HL-60 (cell line): ENCODE measurements around the gene LEF1.

ENCODE experiments used
- DNase-seq, 2 experiments: peaks; one replicate each; pipeline ENCODE4 v3.0.0-alpha.2; 2010 to 2020; ENCODE audit warnings: low read depth in 1 of 2, low spot score in 1 of 2
- H3K27ac ChIP-seq: fragments of 250-450 bp; sonication (Bioruptor Pico); replicated peaks from 2 replicates; pipeline ENCODE4 v1.5.1; 2020; ENCODE audit warnings: mild to moderate bottlenecking, moderate library complexity
- H3K27me3 ChIP-seq: fragments of 250-450 bp; sonication (Bioruptor Pico); 2 replicates; pipeline ENCODE4 v1.5.1; 2021; ENCODE audit warnings: mild to moderate bottlenecking, moderate library complexity; ENCODE audit not compliant: insufficient read depth, poor library complexity, severe bottlenecking
- H3K4me3 ChIP-seq: replicated peaks from 2 replicates; pipeline ENCODE4 v1.5.1; 2011; ENCODE audit warnings: mild to moderate bottlenecking, control low read depth, low read length; ENCODE audit not compliant: insufficient read depth
- CTCF ChIP-seq: IDR thresholded peaks from one replicate; pipeline ENCODE4 v1.5.1; 2011; ENCODE audit warnings: low read length, control low read depth, inconsistent platforms; ENCODE audit not compliant: insufficient read depth
- GABPA ChIP-seq: IDR thresholded peaks from 2 replicates; pipeline ENCODE4 v1.6.1; 2012; ENCODE audit warnings: low read depth
- POLR2AphosphoS5 ChIP-seq: IDR thresholded peaks from 2 replicates; pipeline ENCODE4 v1.6.1; 2012; ENCODE audit warnings: low read depth
- REST ChIP-seq: IDR thresholded peaks from 2 replicates; pipeline ENCODE4 v1.6.1; 2012; ENCODE audit warnings: low read depth; ENCODE audit not compliant: insufficient replicate concordance
- SPI1 ChIP-seq: IDR thresholded peaks from 2 replicates; pipeline ENCODE4 v1.6.1; 2012; ENCODE audit warnings: low read depth, mild to moderate bottlenecking, borderline replicate concordance

Gene LEF1

DNA sequence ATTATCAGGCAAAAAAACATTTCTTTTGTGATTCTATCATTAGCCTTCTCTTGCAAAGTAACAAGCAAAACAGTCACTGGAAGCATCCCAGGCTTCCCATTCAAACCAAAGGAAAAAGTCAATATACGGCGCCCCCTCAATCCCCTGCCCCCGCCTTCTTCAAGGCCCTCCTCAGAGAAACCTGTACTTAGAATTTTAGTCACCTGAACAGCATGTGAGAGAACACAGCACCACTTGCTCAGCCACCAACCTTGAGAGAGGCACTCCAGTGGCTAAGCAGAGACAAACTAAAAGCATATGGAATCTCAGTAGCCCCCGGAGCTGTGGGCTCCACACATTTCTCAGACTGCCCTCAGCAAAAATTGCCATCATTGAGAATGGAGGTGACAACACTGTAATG lies 25.2 kb downstream of the LEF1 start:
- H3K27me3 ChIP-seq: no peaks in the 10 kb centered on the region
- TF ChIP-seq GABPA (no peak), REST (no peak)
- H3K27ac ChIP-seq: no peak overlapping the region

GRCh38 chr4:108142870-108143269 lies 25.9 kb downstream of the LEF1 start:
- Histone ChIP-seq H3K27ac (no peak overlapping the region), H3K27me3 (no peaks in the 10 kb centered on the region)

More for the DNA sequence above, 25.2 kb downstream of the LEF1 start:
- no peak overlapping the region for H3K4me3 ChIP-seq
- DNase-seq: no peak

DNA sequence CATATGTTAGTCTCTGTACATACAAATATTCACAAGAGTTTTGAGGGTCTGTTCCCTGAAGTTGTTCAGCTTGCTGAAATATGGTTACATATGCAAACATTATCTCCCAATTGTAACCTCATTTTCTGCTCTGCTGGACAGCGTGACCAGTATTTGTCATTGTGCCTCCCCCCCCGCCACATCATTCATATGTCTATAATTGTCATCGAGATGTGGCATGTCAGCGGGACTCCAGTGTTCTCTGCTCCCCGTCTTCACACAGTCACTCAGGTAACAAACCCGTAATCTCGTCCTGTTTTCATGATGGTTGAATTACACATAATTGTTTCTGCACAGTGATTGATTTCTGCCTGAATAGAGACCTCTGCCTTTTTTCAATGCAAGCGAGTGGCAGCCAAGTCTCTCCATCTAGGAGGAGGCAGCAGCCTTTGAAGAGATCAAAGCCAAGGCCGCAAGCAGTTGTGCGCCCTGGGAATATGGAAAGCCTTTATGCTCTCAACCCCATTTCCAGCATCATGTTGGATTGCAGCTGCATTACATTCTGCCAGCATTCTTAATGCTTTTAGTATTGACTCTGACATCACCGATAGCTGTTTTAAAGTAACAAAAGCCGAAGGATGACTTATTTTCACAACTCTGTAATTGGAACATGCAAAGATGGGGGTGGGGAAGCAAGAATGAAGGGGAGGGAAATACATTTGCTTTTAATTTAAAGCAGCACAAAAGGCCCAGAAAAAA lies 27.4 kb downstream of the LEF1 start:
- no peak for TF ChIP-seq SPI1
- no peak for TF ChIP-seq POLR2AphosphoS5
- TF ChIP-seq CTCF: no peak
- no peak for TF ChIP-seq REST
- TF ChIP-seq GABPA: no peak
- H3K27ac ChIP-seq: no peak overlapping the region
- H3K27me3 ChIP-seq: no peaks in the 10 kb centered on the region
- DNase-seq: no peak
- H3K4me3 ChIP-seq: no peak overlapping the region

More at GRCh38 chr4:108142870-108143269, 25.9 kb downstream of the LEF1 start:
- TF ChIP-seq CTCF (no peak), POLR2AphosphoS5 (no peak), REST (no peak), SPI1 (no peak), GABPA (no peak)
- H3K4me3 ChIP-seq: no peak overlapping the region
- DNase-seq: no peak
